Prostate gland (tissue), 2 donors: ENCODE data around the gene TP63.

ENCODE experiments used
- CTCF ChIP-seq, 4 experiments: fragments of 200-600 bp in 2 of 4; fragments of 450-650 bp in 2 of 4; sonication (generic) in 2 of 4; IDR thresholded peaks; 1 replicate in 3 of 4; 2 replicates in 1 of 4; pipeline ENCODE4 v1.5.1; 2016 to 2019; ENCODE audit warnings: antibody characterized with exemption in 4 of 4, mild to moderate bottlenecking in 2 of 4, moderate library complexity in 2 of 4
- POLR2A ChIP-seq: fragments of 450-650 bp; IDR thresholded peaks from one replicate; pipeline ENCODE4 v1.6.1; 2016; ENCODE audit warnings: antibody characterized with exemption, mild to moderate bottlenecking
- POLR2AphosphoS5 ChIP-seq: sonication (generic); formaldehyde crosslinking; IDR thresholded peaks from one replicate; pipeline ENCODE4 v1.6.1; 2017; ENCODE audit warnings: antibody characterized with exemption

GRCh38 chr3:189754356-189754755, 123.2 kb downstream of the TP63 start:
- TF ChIP-seq POLR2A: no peak
- TF ChIP-seq CTCF (IDR thresholded peaks at IDR 0.05): no peak
- TF ChIP-seq POLR2AphosphoS5: no peak
